Measurements from ENCODE around the gene CREB5. TPM values are rescaled to one million over a fixed set of nuclear protein-coding genes. Genes with fewer than 3 reads are reported as not detected.

Gene CREB5
- total RNA-seq, 6 donors from 2014 or later: 8.3 to 34.6 (median 15.3) TPM

DNA sequence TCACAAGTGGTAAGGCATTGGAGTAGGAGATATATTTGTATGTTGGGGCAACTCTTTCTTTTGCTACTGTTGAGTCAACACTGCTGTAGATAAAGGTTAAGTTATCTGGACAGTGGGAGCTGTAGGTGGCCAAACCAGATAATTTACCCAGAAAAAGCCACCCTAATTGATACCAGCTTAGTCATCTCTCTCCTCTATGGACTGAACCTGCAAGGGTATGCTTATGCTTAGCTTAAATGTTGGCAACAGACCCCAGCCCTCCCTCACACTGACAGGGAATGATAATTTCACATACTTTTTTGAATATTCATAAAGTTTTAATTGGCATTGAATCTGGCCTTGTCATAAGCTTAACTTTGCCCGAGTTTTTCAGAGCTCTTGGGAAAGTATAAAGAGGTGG, 66.3 kb downstream of the CREB5 start:
- TF ChIP-seq, protein P1, sequence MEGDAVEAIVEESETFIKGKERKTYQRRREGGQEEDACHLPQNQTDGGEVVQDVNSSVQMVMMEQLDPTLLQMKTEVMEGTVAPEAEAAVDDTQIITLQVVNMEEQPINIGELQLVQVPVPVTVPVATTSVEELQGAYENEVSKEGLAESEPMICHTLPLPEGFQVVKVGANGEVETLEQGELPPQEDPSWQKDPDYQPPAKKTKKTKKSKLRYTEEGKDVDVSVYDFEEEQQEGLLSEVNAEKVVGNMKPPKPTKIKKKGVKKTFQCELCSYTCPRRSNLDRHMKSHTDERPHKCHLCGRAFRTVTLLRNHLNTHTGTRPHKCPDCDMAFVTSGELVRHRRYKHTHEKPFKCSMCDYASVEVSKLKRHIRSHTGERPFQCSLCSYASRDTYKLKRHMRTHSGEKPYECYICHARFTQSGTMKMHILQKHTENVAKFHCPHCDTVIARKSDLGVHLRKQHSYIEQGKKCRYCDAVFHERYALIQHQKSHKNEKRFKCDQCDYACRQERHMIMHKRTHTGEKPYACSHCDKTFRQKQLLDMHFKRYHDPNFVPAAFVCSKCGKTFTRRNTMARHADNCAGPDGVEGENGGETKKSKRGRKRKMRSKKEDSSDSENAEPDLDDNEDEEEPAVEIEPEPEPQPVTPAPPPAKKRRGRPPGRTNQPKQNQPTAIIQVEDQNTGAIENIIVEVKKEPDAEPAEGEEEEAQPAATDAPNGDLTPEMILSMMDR (IDR thresholded peaks at IDR 0.05): no peak
- no peak for TF ChIP-seq EP300 (IDR thresholded peaks at IDR 0.05)
- TF ChIP-seq POLR2AphosphoS5 (IDR thresholded peaks at IDR 0.05): no peak
- no peak for TF ChIP-seq POLR2A (IDR thresholded peaks at IDR 0.05)
- no peaks in the 10 kb centered on the region for H3K27me3 ChIP-seq
- WGBS, 2 donors: 79% methylated on average over 1 of the region's 1 CpG
- H3K4me1 ChIP-seq: no peaks in the 10 kb centered on the region
- H3K9me3 ChIP-seq: no peaks in the 10 kb centered on the region
- DNase-seq: no peak
- ATAC-seq (ENCODE audit: low FRiP score in 2 of 2): no peak
- H3K27ac ChIP-seq: no peak overlapping the region
- H3K36me3 ChIP-seq: no peaks in the 10 kb centered on the region
- no peak overlapping the region for H3K4me3 ChIP-seq

DNA sequence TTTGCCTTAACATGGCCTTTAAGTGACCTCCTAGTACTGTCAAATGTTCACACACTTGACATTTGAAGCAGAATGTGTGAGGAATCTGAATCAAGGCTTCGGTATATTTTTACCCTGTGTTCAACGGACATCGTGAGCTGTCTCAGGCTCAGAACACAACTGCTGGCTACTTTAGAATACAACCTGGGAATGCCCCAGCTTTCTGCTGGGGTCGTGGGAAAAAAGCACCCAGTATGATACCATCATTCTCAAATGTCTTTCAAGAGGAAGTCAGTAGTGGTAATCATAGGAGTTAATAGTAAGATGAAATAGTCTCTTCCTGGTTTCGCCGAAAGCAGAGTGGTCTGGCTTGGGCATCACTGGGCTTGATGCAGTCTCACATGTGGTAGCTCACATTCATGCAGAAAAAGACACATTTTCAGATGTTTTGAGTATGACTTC, 67.2 kb downstream of the CREB5 start:
- no peaks in the 10 kb centered on the region for H3K36me3 ChIP-seq
- H3K4me3 ChIP-seq: no peak overlapping the region
- no peak overlapping the region for H3K27ac ChIP-seq
- TF ChIP-seq POLR2A (IDR thresholded peaks at IDR 0.05): no peak
- TF ChIP-seq, protein P1 (IDR thresholded peaks at IDR 0.05): no peak
- no peak for TF ChIP-seq EP300 (IDR thresholded peaks at IDR 0.05)
- no peak for TF ChIP-seq POLR2AphosphoS5 (IDR thresholded peaks at IDR 0.05)
- WGBS, 2 donors: 84 to 86% methylated on average over 6 of the region's 6 CpGs
- H3K4me1 ChIP-seq: no peaks in the 10 kb centered on the region
- H3K27me3 ChIP-seq: no peaks in the 10 kb centered on the region
- ATAC-seq (ENCODE audit: low FRiP score in 2 of 2) (no peak), DNase-seq (no peak)
- H3K9me3 ChIP-seq: no peaks in the 10 kb centered on the region

DNA sequence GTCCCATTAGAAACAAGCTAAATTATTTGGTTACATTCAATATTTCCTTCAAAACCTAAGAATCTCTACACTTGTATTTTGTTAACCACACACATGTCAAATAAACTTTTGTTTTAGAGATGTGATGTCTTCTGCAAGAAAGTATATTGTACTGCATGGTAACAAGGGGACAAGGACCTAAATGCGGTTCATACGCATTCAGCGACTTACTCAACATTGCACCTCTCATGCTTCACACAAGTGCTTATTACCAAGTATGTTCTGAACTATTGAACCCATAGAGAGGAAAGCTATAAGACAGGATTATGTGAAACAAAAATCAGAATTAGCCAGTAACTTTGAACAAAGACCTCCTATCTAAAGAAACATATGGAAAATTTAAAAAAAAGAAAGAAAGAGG, 68.3 kb downstream of the CREB5 start:
- no peaks in the 10 kb centered on the region for H3K4me1 ChIP-seq
- 95 to 98% methylated on average over 3 of the region's 3 CpGs for WGBS, 2 donors
- H3K4me3 ChIP-seq: no peak overlapping the region
- H3K36me3 ChIP-seq: no peaks in the 10 kb centered on the region
- H3K27me3 ChIP-seq: no peaks in the 10 kb centered on the region
- TF ChIP-seq POLR2A (IDR thresholded peaks at IDR 0.05) (no peak), POLR2AphosphoS5 (IDR thresholded peaks at IDR 0.05) (no peak), EP300 (IDR thresholded peaks at IDR 0.05) (no peak)
- TF ChIP-seq, protein P1 (IDR thresholded peaks at IDR 0.05): no peak
- DNase-seq (no peak), ATAC-seq (ENCODE audit: low FRiP score in 2 of 2) (no peak)
- H3K27ac ChIP-seq: no peak overlapping the region
- no peaks in the 10 kb centered on the region for H3K9me3 ChIP-seq

DNA sequence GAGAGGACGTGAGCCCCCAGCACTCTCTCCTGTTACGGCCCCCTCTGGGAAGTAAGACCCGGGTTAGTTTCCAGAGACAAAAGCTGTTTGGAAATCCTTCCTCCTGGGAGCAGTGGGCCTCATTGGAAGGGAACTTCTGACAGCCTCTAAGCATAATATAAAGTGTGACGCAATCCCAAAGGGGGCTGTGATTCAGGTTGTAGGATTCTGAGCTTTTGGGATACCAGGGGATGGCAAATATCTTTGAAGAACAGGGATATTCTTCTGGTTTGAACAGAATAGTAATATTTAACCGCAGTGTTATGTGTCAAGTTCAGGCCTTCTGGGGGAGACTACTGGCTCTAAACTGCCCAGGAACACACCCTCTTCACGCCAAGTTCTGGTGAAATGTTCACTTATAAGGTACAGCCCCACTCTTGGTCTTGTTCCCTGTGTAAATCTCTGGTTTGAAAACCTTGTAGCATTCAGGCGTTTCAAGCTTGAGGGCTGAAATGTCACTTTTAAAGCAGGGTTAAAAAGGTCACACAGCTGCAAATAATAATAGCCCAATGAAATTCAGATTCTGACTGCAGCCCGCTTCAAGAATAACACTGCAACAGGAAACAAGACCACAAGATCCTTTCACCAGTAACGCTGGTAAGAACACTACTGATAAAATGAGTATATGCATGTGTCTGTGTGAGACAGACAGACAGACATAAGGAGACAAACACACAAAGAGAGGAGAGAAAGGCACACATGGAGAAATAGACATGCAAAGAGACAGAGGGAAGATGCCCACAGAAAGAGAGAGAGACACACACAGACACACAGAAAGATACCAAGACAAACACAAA, 69.0 kb downstream of the CREB5 start:
- H3K9me3 ChIP-seq: no peaks in the 10 kb centered on the region
- DNase-seq (no peak), ATAC-seq (ENCODE audit: low FRiP score in 2 of 2) (peak in 1 of 2 donors; percentile 58)
- H3K27me3 ChIP-seq: no peaks in the 10 kb centered on the region
- WGBS, 2 donors: 65 to 72% methylated on average over 9 of the region's 9 CpGs
- H3K4me3 ChIP-seq: no peak overlapping the region
- H3K4me1 ChIP-seq: no peaks in the 10 kb centered on the region
- no peaks in the 10 kb centered on the region for H3K36me3 ChIP-seq
- TF ChIP-seq POLR2A (IDR thresholded peaks at IDR 0.05) (no peak), POLR2AphosphoS5 (IDR thresholded peaks at IDR 0.05) (no peak), EP300 (IDR thresholded peaks at IDR 0.05) (no peak)
- TF ChIP-seq, protein P1 (IDR thresholded peaks at IDR 0.05): no peak
- no peak overlapping the region for H3K27ac ChIP-seq

DNA sequence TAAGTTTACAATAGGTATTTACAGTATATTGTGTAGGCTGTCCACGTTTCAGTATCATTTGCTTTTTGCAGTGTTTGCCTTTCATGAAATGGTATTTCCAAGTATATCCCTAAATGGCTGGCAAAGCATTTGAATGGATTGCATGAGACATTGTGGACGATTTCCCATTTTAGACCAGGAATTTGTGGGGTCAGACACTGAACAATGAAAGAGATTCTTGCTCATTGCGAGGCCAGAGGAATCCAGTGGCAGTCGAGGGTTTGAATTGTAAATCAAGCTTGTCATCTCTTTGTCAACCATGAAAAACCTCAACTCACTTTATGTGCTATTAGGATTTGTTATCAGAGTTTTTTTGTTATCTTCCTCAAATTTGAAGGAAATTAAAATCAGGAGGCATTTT, 70.8 kb downstream of the CREB5 start:
- no peak overlapping the region for H3K27ac ChIP-seq
- no peaks in the 10 kb centered on the region for H3K36me3 ChIP-seq
- TF ChIP-seq POLR2A (IDR thresholded peaks at IDR 0.05) (no peak), EP300 (IDR thresholded peaks at IDR 0.05) (no peak), POLR2AphosphoS5 (IDR thresholded peaks at IDR 0.05) (no peak)
- TF ChIP-seq, protein P1 (IDR thresholded peaks at IDR 0.05): no peak
- DNase-seq (no peak), ATAC-seq (ENCODE audit: low FRiP score in 2 of 2) (no peak)
- 58 to 65% methylated on average over 4 of the region's 4 CpGs for WGBS, 2 donors
- H3K9me3 ChIP-seq: no peaks in the 10 kb centered on the region
- H3K27me3 ChIP-seq: no peaks in the 10 kb centered on the region
- H3K4me3 ChIP-seq: no peak overlapping the region
- no peaks in the 10 kb centered on the region for H3K4me1 ChIP-seq
